ENCODE data around the gene PI4KB. TPM values are rescaled to one million over a fixed set of nuclear protein-coding genes. Genes with fewer than 3 reads are reported as not detected.

The PI4KB gene
- total and polyA plus RNA-seq, 2 of the 4 experiments (the other 2 are of a cell fraction): 82.4 to 94.5 TPM

DNA sequence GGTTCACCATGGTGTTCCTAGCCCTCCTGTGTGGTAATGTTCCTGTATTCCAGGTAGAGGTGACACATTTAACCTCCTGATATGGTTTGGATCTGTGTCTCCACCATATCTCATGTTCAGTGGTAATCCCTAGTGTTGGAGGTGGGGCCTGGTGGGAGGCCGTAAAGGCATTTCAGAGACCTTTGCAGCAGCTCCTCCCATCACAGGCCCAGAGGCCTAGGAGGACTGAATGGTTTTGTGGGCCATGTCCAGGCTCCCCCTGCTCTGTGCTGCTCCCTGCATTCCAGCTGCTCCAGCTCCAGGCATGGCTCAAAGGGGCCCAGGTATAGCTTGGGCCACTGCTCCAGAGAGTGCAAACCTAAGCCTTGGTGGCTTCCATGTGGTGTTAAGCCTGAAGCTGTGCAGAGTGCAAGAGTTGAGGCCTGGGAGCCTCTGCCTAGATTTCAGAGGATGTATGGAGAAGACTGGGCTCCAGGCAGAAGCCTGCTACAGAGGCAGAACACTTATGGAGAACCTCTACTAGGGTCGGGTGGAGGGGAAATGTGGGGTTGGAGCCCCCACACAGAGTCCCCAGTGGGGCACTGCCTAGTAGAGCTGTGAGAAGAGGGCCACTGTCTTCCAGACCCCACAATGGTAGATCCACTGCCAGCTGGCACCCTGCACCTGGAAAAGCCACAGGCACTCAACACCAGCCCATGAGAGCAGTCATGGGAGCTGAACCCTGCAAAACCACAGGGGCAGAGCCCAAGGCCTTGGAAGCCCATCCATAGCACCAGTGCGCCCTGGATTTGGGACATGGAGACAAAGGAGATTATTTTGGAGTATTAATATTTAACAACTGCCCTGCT, 35.3 kb upstream of the PI4KB start:
- H3K9me1 ChIP-seq (ENCODE audit: insufficient read depth, low read length): peaks cover 5% of the 10 kb centered on the region; the same call in 1 of the 2 replicates
- no peaks in the 10 kb centered on the region for H3K79me1 ChIP-seq (ENCODE audit: low read depth in 1 of 2, low read length in 2 of 2)
- no peak overlapping the region for H3K4ac ChIP-seq (ENCODE audit: low read depth, low read length)
- dilution Hi-C loops (cut with HindIII; ENCODE audit: low sequenced_read_pairs, unreplicated experiment) (no loop called here), in situ Hi-C loops (cut with MboI; ENCODE audit: low sequenced_read_pairs) (no loop called here), intact Hi-C loops (cut with micrococcal nuclease) (no loop called here)
- no peak overlapping the region for H3K23ac ChIP-seq (ENCODE audit: low read depth, low read length)
- H3K4me1 ChIP-seq (ENCODE audit: control insufficient read depth, insufficient read depth, low read length): no peaks in the 10 kb centered on the region
- no peak for ATAC-seq (ENCODE audit: low read depth)
- no peak overlapping the region for H3K56ac ChIP-seq (ENCODE audit: extremely low read depth, insufficient read depth, low read length)
- no peak overlapping the region for H3K18ac ChIP-seq (ENCODE audit: low read depth, low read length)
- H3K4me2 ChIP-seq (ENCODE audit: low read depth, low read length): no peak overlapping the region
- H2AFZ ChIP-seq (replicated peaks; ENCODE audit: low read length, poor library complexity): no peak overlapping the region
- no peak overlapping the region for H2AK9ac ChIP-seq (replicated peaks; ENCODE audit: low read depth, low read length, poor library complexity)
- H2BK20ac ChIP-seq (ENCODE audit: low read depth, low read length): no peak overlapping the region
- H3K27me3 ChIP-seq (ENCODE audit: control insufficient read depth, insufficient read depth, low read length): no peaks in the 10 kb centered on the region
- no peak overlapping the region for H2BK120ac ChIP-seq (ENCODE audit: low read depth, low read length)
- ChIA-PET POLR2A (ENCODE audit: unreplicated experiment) (no interaction called here), CTCF (no interaction called here)
- H3K9me3 ChIP-seq (ENCODE audit: control insufficient read depth, insufficient read depth, low read length): peaks cover 9% of the 10 kb centered on the region
- TF ChIP-seq, protein P1, sequence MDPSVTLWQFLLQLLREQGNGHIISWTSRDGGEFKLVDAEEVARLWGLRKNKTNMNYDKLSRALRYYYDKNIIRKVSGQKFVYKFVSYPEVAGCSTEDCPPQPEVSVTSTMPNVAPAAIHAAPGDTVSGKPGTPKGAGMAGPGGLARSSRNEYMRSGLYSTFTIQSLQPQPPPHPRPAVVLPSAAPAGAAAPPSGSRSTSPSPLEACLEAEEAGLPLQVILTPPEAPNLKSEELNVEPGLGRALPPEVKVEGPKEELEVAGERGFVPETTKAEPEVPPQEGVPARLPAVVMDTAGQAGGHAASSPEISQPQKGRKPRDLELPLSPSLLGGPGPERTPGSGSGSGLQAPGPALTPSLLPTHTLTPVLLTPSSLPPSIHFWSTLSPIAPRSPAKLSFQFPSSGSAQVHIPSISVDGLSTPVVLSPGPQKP (IDR thresholded peaks at IDR 0.05; ENCODE audit: borderline replicate concordance, low read depth, low read length): no peak
- TF ChIP-seq CHD1 (IDR thresholded peaks at IDR 0.05; ENCODE audit: low read depth, low read length) (no peak), USF2 (IDR thresholded peaks at IDR 0.05; ENCODE audit: low read depth, low read length) (no peak), CEBPB (IDR thresholded peaks at IDR 0.05; ENCODE audit: low read depth, low read length) (no peak), MAFK (IDR thresholded peaks at IDR 0.05; ENCODE audit: low read depth, low read length) (no peak), FOS (IDR thresholded peaks at IDR 0.05; ENCODE audit: low read depth, low read length) (no peak), MAZ (IDR thresholded peaks at IDR 0.05; ENCODE audit: borderline replicate concordance, low read depth, low read length) (no peak), MXI1 (IDR thresholded peaks at IDR 0.05; ENCODE audit: borderline replicate concordance, low read depth, low read length) (no peak), RAD21 (IDR thresholded peaks at IDR 0.05; ENCODE audit: low read length) (no peak), NFE2L2 (IDR thresholded peaks at IDR 0.05; ENCODE audit: low read depth, low read length) (no peak), RFX5 (IDR thresholded peaks at IDR 0.05; ENCODE audit: low read depth, low read length) (no peak), CTCF (conservative IDR thresholded peaks at IDR 0.05; ENCODE audit: low read depth, low read length) (no peak), POLR2A (IDR thresholded peaks at IDR 0.05; ENCODE audit: low read depth, low read length) (no peak), BHLHE40 (IDR thresholded peaks at IDR 0.05; ENCODE audit: low read depth, low read length) (no peak), RCOR1 (IDR thresholded peaks at IDR 0.05; ENCODE audit: insufficient replicate concordance, low read length) (no peak), SMC3 (IDR thresholded peaks at IDR 0.05; ENCODE audit: low read depth, low read length) (no peak)
- H3K14ac ChIP-seq (replicated peaks; ENCODE audit: low read depth, low read length): no peak overlapping the region
- H3K9ac ChIP-seq (ENCODE audit: low read depth, low read length): no peak overlapping the region
- no peak overlapping the region for H3K4me3 ChIP-seq (ENCODE audit: insufficient read depth, low read depth, low read length)
- H2AK5ac ChIP-seq (ENCODE audit: low read depth, low read length): no peak overlapping the region
- no peak overlapping the region for H3K27ac ChIP-seq (ENCODE audit: insufficient read depth, low read length)
- no TSS peak for BruUV-seq (replicated peaks)
- no peak overlapping the region for H2BK5ac ChIP-seq (ENCODE audit: low read depth, low read length, poor library complexity, severe bottlenecking)
- H2BK15ac ChIP-seq (ENCODE audit: low read depth, low read length): no peak overlapping the region
- no CpG with 5 or more reads among the region's 3 CpGs for WGBS, 2 experiments (ENCODE audit: extremely low coverage in 2 of 2, insufficient read length in 1 of 2)
- peaks cover 39% of the 10 kb centered on the region for H3K36me3 ChIP-seq (ENCODE audit: control insufficient read depth, insufficient read depth, low read length)
- no peak for DNase-seq
- no peak overlapping the region for H4K8ac ChIP-seq (ENCODE audit: low read depth in 2 of 2, low read length in 2 of 2)
- H4K5ac ChIP-seq (ENCODE audit: low read depth, low read length): no peak overlapping the region
- no peaks in the 10 kb centered on the region for H4K20me1 ChIP-seq (ENCODE audit: insufficient read depth, low read length)
- H4K91ac ChIP-seq (ENCODE audit: insufficient read depth, low read depth, low read length): no peak overlapping the region

Measured in IMR-90 (cell line).